ENCODE results near the gene CYFIP2.
A peak's percentile ranks its signal among the peaks of the same experiment; 100 is the strongest.

The CYFIP2 gene

DNA sequence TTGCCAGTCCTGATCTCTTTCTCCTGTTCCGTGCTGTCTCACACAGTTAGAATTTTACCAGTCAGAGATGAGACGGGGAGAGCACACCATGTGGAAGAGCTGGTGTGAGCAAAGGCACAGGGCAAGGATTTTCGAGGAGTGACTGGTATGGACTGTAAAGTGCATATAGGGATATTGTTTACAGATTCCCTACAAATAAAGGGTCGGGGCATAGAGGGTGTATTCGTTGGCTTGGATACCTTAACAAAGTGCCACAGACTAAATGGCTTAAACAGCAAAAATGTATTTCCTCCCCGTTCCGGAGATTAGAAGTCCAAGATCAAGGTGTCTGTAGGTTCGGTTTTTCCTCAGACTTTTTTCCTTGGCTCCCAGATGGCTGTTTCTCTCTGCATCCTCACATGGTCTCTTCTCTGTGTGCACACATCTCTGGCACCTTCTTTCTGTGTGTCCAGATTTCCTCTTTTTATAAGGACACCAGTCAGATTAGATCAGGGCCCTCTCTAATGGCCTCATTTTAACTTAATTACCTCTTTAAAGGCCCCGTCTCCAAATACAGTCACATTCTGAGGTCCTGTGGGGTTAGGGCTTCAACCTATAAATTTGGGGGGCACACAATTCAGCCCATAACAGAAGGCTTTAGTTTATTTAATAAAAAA lies 23.4 kb downstream of the CYFIP2 start:
- no peak for DNase-seq

DNA sequence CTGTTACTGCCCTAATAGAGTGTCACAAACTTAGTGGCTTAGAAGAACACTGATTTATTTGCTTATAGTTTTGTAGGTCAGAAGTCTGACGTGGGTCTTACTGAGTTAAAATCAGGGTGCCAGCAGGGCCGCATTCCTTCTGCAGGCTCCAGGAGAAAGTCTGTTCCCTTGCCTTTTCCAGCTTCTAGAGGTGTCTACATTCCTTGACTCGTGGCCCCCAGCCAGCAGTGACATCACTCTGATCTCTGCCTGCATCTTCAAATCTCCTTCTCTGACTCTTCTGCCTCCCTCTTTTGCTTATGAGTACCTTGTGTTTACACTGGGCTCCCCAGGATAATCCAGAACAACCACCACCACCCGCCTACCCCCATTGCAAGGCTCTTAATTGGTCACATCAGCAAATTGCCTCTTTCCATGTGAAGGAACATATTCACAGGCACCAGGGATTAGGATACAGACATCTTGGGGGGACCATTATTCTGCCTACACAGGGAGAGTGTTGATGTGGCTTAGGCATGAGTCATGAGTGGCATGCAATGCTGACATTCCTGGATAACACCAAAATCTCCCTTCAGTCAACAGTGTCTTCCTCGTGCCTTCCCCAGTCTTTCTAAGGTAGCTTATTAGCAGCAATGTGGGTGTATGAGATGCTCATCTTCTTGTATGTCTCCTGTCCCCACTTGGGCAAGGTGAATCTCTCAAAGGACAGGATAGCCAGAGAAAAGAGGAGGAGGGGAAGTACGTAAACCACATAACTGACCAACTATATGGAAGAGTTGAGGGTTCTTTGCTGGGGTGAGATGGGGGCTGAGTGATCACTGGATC lies 24.4 kb downstream of the CYFIP2 start:
- DNase-seq = no peak

DNA sequence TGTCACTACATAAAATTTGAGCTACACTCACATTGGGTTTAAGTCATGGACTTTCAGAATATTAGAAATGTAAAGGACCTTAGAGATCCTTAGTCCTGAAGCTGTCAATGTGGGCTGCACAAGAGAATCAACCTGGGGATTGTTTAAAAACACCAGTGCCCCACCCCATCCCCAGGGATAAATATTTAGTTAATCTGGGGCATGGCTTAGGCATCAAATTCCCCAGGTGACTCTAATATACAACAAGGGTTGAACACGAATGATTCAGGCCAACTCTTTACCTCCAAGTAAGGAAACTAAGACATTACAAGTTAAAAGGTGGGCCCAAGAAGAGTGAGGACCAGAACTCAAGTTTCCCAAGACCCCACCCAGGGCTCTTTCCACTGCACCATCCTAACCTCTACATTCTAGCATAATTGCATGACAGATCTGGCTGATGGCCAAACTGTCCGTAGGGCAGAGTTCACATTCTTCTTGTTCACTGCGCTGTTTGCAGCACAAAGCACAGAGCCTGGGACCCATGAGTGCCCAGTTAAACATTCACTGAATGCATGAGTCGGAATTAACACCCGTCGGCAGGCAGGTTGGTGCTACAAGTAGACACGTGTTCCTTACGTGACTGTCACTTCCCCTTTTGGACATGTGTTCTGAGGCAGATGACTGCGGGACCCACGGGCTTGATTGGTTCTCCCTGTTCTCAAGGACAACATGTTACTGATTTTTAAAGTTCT lies 25.2 kb downstream of the CYFIP2 start:
- no peak for DNase-seq

DNA sequence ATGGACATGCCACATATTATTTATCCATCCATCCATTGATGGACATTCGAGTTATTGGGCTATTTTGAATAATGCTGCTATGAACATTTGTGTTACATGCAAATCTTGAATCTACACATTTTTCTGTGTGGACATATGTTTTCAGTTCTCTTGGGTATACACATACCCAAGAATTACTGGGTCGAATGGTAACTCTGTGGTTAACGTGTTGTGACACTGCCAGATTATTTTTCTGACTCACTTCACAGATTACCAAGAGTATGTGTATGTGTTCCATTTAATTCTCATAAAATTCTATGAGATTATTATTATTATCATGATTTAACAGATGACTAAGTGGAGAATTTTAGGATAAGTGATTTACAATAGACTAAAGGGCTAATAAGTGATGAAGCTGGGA lies 26.7 kb downstream of the CYFIP2 start:
- DNase-seq = no peak

DNA sequence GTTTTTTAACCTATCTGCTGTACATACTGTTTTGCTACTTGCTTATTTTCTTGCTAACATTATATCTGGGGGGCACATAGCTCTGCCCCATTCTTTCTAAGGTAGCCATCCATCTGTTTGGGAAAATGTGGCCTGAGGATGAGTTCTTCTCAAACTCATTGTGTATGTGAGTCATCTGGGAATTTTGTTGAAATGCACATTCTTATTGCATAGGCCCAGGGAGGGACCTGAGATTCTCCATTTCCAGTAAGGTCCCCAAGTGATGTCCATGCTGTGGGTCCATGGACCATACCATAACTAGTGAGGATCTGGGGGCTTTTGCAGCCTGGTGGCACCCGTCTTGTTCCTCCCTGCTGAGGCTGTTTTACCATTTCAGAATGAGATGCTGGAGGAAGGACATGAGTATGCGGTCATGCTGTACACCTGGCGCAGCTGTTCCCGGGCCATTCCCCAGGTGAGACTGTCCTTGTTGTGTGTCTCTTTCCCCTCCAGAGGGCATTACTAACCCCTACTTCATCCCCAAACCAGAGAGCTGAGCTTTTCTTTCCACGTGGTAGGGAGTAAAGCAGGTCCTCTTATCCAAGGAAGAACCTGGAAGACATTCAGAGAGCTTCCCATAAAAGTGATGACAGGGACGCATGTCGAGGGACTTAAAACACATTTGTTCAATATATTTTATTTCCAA lies 28.6 kb downstream of the CYFIP2 start:
- DNase-seq = no peak

DNA sequence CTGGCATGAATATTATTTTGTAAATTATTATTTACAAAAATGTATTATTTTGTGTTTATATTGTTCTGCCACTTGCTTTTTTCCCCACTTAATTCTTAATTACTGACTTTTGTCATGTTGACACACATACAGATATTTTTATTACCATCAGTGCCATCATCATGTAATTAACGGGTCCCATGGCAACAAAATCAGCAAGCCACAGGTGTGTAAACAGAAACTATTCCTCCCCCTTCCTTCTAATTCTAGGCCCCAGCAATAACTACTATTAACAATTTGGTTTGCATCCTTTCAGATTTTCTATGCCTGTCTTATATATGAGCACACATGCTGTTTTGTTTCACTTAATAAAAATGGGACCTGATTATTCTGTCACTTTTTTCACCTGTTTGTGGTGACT lies 29.3 kb downstream of the CYFIP2 start:
- no peak for DNase-seq

DNA sequence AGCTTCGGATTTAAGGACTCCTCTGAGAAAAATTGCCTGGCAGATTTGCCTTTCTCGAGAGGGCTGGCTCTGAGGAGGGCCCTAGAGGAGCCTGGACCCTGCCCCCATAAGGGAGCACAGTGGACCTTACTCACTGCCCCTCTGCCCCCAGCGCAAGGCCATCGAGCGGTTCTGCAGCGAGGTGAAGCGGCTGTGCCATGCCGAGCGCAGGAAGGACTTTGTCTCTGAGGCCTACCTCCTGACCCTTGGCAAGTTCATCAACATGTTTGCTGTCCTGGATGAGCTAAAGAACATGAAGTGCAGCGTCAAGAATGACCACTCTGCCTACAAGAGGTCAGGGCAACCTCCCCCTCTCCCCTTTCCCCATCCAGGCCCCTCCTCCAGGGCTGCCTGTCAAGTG lies 34.6 kb downstream of the CYFIP2 start:
- no peak for DNase-seq

DNA sequence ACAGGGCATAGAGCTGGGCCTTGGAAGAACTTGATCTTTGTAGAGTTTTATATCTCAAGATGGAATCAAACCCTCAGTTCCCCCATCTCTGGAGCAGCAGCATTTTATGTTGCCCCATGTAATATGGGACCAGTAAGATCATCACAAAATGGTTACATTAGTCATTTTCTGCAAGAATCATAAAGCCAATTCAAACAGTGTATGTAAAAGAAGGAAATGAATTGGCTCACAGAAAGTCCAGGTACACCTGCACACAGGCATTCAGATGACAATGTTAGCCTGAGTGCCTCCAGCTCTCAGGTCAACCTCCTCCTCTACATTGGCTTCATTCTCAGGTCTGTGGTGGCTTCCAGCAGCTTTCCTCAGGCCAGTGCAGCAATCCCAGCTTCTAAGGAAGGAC lies 35.1 kb downstream of the CYFIP2 start:
- no peak for DNase-seq

DNA sequence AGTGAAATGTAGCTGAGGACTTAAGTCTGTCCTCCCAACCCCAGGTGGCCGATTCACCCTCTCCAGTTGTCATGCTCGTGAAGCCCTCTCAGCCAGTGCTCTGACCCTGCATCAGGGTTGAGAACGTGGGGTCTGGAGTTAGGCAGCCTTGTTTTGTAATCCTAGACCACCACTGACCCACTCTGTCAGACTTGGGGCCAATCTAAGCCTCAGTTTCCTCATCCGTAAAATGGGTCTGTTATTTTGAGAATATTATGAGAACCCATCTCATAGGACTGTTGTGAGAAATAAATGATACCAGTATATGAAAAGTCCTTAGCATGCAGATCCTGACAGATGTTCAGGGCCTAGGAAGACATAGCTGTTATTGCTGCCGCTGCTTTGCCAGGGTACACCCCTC lies 37.1 kb downstream of the CYFIP2 start:
- no peak for DNase-seq

DNA sequence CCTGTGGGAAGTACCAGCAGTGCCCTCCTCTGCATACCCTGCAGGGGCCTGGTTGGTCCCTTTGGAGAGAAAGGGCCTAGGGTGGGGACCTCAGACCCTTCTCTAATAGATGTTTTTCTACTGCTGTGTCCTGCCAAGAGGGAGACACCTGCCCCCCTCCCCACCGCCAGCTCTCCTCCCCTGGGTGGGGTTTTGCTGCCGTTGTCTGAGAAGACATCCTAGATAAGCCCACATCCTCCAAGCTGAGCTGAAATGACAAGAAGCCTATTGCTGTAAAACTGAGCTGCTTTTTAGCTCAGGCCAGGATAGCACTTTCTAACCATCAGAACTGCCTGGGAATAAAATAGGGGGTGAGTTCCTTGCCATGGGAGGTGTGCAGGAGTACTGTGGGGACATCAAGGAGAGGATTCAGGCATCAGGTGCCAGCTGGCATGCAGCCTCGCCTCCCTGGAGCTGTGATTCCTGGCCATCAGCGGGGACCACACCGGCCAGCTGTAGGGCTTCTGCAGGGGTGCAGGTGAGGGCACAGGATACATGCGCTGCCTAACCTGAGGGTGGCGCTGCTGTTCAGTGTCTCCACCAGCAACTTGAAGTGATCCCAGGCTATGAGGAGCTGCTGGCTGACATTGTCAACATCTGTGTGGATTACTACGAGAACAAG lies 37.9 kb downstream of the CYFIP2 start:
- peak; percentile 40 to 47 for DNase-seq

DNA sequence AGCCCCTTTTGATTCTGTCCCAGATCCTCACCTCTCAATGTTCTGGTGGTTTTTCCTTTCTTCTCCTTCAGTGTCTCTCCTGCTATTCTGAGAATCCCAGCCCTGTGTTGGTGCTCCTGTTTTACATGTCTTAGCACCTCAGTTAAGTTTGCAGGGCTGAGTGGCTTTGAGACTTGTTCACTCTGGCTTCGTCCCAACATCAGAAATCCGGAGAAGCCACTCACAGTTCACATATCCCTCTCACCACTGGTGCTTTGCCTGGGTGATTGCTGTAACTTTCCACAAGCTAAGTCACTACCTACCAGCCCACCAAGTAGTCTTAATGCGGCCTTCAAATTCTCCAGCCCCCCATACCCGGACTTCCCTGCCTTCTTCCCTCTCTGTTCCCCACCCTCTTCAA lies 40.2 kb downstream of the CYFIP2 start:
- DNase-seq = no peak

DNA sequence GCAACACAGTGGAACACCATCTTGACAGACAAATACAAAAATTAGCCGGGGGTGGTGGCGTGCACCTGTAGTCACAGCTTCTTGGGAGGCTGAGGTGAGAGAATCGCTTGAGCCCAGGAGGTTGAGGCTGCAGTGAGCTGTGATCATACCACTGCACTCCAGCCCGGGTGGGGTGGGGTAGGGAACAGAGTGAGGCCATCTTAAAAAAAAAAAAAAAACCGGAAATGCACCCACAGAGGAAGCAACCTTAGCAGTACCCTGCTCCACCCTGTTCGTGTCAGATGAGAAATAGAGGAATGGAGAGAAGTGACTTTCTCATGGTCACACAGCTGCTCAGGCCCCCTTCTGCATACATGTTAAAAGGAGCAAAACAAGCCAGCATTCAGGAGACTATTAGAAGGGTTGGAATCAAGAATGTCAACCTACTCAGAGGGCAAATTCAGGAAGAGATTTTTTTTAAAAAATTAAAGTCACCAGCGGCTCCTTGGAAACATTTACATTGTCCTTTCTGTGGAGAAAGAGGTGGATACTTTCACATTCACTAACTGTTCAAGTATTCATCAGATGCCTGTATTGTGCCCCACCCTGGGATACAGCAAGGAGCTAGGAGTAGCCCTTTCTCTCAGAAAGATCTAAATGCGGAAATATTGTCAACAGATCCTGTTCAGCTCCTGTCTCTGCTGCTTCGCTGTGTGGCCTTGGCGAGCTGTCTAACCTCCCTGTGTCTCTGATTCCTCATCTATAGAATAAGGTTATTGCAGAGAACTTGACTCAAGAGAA lies 41.0 kb downstream of the CYFIP2 start:
- no peak for DNase-seq

DNA sequence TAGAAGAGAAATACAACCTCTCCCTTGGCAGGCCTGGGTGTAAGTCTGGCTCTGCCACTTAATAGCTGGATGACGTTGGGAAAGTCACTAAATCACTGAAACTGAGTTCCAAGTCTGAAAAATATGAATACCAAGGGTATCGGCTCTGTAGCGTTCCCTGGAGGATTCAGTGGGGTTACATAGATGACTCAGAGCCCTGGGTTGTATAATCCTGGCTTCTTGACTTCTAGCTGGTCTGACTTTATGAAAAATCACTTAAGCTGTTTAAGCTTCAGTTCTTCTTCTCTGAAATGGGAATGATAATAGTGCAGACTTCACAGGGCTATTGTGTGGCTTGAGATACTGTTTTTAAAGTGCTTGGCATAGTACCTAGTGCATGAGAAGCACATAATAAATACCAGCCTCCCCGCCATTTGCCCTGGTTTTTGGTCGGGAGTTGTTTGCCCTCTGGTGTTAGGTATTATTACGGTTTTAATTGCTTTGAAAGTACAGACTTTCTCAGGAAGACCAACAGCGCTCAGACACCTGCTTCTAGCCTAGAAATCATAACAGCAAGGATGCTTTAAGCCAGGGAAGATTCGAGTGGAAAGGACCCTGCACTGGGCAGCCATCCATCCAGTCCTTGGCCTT lies 43.0 kb downstream of the CYFIP2 start:
- no peak for DNase-seq

DNA sequence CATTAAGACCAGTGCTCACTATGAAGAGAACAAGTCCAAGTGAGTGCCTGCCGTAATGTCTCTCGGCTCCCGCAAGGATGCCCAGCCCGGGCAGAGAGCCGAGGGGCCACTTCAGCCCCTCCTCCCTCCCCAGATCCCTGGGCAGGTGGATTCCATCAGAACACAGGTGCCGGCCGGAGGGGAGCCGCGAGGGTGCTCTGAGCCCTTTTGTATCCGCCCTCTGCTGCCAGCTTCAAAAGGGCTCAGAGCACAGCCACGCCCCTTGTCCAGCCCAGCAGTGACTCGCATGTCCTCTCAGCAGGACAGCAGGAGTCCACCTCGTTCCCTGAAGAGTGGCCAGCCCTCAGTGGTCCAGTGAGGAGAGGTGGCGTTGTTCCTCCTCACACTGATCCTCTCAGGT lies 43.9 kb downstream of the CYFIP2 start:
- no peak for DNase-seq

DNA sequence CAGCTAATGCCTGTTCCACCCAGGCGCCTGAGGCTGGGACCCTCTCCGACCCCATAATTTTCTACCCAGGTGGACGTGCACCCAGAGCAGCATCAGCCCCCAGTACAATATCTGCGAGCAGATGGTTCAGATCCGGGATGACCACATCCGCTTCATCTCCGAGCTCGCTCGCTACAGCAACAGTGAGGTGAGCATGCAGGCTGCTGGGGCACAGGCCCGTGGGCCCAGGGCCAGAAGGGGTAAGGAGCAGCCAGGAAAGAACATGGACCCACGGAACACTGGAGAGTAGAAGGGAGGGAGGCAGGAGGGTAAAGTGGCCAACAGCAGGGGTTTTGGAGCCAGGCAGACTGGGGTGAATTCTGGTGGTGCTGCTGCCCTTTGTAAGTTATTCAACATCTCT lies 45.7 kb downstream of the CYFIP2 start:
- DNase-seq = no peak

DNA sequence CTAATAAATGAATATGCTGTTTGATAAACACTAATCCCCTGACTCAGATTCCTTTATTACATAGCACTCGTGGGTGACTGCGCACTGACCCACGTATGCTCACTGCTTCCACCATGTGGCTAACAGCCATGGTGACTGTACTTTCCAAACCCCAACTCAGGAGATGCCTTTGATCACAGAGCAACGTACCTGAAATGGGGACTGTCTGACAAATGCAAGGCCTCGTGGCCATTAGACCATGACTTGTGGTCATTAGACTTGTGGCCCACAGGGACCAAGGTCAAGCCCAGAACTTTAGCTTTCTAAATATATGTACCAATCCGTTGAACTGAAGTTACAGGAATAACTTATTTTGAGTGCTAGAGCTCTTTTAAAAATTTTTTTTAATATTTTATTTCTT lies 46.6 kb downstream of the CYFIP2 start:
- peak; percentile 37 to 51 for DNase-seq

DNA sequence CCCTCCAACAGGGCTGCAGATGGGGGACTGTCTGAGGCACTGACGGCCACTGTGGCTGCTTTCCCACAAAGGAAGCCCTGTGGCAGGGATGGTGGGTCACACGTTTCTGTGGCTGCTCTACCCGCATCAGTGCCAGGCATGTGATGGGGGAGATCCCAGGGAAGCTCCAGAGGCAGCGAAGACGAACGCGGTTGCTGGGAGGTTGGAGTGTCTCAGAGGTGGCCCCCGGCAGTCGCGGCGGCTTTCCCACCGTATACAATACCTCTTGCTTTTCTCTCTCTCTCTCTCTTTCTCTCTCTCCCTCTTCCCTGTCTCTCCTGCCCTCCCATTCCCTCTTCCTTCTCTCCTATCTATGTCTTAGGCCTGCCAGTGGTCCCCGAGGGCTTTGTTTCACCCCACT lies 56.7 kb downstream of the CYFIP2 start:
- DNase-seq = no peak

DNA sequence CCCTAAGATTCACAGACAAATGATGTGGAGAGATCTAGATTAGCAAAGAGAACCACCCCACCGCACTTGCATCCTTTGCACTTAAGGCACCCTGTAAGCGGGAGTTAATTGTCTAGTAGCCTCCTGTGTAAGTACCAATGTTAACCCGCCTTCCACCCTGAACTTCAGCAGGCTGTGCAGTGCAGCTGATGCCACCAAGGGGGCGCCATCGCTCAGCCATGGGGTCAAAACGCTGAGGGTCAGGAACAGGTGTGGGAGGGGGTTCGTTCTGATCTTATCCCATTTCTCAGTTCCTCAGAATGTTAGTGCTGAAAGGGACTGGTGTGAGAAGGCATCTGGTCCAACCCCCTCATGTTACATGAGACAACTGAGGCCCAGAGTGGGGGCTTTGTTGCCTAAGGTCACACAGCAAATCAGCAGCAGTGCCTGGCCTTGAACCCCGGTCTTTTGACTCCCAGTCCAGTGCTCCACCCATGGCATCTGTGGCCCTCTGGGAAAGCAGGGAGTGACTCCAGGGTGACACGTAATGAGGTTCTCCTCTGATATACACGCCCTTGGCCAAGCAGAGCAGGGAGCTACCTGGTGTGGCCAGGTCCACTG lies 57.3 kb downstream of the CYFIP2 start:
- no peak for DNase-seq

DNA sequence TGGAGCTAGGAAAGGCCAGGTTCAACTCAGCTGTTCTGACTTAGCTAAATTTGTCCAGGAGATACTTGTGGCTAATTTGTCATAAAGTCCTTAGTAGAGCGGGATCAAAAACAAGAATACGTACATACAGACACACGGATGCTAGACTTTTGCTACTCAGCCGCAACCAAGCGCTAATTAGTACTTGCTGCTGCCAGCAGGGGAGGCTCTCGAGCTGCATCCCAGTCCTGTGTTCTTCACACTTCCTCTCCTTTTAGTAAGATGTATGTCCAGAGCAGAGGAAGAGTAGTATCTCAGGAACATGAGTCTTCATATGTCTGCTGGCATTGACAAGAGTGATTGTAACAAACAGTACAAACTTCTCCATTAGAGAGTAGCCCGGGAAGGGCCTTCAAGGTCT lies 58.3 kb downstream of the CYFIP2 start:
- DNase-seq = peak in 1 of 2 donors; percentile 24

DNA sequence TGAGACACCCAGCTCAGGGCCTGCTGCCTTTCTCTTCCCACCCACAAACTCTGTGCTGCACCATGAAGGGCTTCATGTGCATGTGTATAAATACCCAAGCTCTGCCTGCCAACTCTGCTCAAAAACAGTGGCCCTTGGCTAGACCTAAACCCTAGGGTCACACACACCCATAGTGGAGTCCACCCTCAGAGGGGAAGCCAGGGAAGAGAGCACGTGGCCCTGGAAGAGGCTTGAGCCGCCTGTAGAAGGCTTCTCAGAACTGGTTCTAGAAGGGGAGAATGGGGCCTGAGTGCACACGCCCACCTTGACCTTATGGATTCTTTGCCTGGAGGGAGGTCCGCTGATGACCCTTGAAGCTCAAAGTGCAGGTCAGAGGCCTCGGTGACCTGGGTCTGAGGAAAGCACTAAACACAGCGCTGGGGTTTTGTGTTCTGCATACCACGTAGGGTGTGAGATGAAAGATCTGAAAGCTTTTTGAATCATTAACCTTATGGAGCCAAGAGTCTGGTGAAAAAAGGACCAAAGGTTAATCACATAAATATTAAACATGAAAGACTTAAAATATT lies 60.6 kb downstream of the CYFIP2 start:
- no peak for DNase-seq

DNA sequence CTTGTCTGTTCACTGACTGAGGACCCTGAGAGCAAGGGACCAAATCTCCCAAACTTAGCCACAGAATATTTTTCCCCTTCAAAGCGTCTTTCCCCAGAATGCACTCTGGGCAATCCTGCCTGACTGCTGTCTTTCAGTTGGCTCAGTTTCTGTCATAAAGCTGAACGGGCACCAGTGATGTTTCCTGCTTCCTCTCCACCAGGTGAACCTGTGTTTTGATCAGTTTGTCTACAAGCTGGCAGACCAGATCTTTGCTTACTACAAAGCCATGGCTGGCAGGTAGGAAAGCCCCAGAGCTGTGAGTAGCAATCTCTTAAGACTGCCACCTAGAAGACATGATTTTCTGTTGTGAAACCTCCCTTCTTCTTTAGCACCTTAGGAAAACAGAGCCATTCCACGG lies 61.8 kb downstream of the CYFIP2 start:
- no peak for DNase-seq

Data from stimulated activated CD4-positive, alpha-beta T cell treated with anti-CD3 and anti-CD28 coated beads, Interleukin-2, amount 100 ng/mL, for 48 hours (primary cell).